ENCODE data around the gene OGFOD2.

The OGFOD2 gene

GRCh38 chr12:122989225-122989839 lies 14.3 kb downstream of the OGFOD2 start:
- DNase-seq = no peak

- no peak for DNase-seq
Measured at GRCh38 chr12:122989874-122990419, 14.9 kb downstream of the OGFOD2 start.

- DNase-seq = no peak
Measured at GRCh38 chr12:122990561-122990960, 15.5 kb downstream of the OGFOD2 start.

- no peak for DNase-seq
Measured at GRCh38 chr12:122990961-122991622, 16.0 kb downstream of the OGFOD2 start.

- DNase-seq = no peak
Measured at GRCh38 chr12:122991623-122992275, 16.7 kb downstream of the OGFOD2 start.

GRCh38 chr12:122992386-122992785 lies 17.3 kb downstream of the OGFOD2 start:
- DNase-seq = no peak

GRCh38 chr12:122994140-122994675 lies 19.2 kb downstream of the OGFOD2 start:
- DNase-seq = no peak

- no peak for DNase-seq
Measured at GRCh38 chr12:122994781-122995502, 19.9 kb downstream of the OGFOD2 start.

- DNase-seq = no peak
Measured at GRCh38 chr12:122995503-122996187, 20.6 kb downstream of the OGFOD2 start.

GRCh38 chr12:122996188-122996601 lies 21.2 kb downstream of the OGFOD2 start:
- no peak for DNase-seq

- no peak for DNase-seq
Measured at GRCh38 chr12:122996621-122997342, 21.7 kb downstream of the OGFOD2 start.

- no peak for DNase-seq
Measured at GRCh38 chr12:122997343-122998250, 22.6 kb downstream of the OGFOD2 start.

- no peak for DNase-seq
Measured at GRCh38 chr12:122998316-122998715, 23.3 kb downstream of the OGFOD2 start.

GRCh38 chr12:122999196-122999946 lies 24.3 kb downstream of the OGFOD2 start:
- DNase-seq = no peak

GRCh38 chr12:122999986-123000420 lies 25.0 kb downstream of the OGFOD2 start:
- no peak for DNase-seq

GRCh38 chr12:123000578-123000977 lies 25.5 kb downstream of the OGFOD2 start:
- DNase-seq = no peak

GRCh38 chr12:123001464-123001863 lies 26.4 kb downstream of the OGFOD2 start:
- no peak for DNase-seq

GRCh38 chr12:123003257-123003656 lies 28.2 kb downstream of the OGFOD2 start:
- DNase-seq = no peak

- DNase-seq = no peak
Measured at GRCh38 chr12:123004287-123004686, 29.2 kb downstream of the OGFOD2 start.

All from inflammatory macrophage treated with lipopolysaccharide for 4 hours (primary cell).